Measurements from ENCODE around the gene STBD1.

DNA sequence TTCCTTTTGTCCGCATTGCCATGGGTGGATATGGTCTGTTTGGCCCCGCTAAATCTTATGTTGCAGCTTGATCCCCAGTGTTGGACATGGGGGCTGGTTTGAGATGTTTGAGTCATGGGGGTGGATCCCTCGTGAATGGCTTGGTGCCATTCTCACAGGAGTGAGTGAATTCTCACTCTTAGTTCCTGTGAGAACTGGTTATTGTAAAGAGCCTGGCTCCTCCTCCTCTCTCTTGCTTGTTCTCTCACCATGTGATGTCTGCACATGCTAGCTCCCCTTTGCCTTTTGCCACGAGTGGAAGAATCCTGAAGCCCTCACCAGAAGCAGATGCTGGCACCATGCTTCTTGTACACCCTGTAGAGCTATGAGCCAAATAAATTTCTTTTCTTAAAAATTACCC, 22.6 kb upstream of the STBD1 start:
- TF ChIP-seq, protein P1, sequence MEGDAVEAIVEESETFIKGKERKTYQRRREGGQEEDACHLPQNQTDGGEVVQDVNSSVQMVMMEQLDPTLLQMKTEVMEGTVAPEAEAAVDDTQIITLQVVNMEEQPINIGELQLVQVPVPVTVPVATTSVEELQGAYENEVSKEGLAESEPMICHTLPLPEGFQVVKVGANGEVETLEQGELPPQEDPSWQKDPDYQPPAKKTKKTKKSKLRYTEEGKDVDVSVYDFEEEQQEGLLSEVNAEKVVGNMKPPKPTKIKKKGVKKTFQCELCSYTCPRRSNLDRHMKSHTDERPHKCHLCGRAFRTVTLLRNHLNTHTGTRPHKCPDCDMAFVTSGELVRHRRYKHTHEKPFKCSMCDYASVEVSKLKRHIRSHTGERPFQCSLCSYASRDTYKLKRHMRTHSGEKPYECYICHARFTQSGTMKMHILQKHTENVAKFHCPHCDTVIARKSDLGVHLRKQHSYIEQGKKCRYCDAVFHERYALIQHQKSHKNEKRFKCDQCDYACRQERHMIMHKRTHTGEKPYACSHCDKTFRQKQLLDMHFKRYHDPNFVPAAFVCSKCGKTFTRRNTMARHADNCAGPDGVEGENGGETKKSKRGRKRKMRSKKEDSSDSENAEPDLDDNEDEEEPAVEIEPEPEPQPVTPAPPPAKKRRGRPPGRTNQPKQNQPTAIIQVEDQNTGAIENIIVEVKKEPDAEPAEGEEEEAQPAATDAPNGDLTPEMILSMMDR (conservative IDR thresholded peaks at IDR 0.05; ENCODE audit: low read length), result no peak
- TF ChIP-seq EZH2phosphoT487 (IDR thresholded peaks at IDR 0.05; ENCODE audit: borderline replicate concordance), result no peak
